ENCODE data around the gene TFCP2L1.

- no peak for TF ChIP-seq CTCF (IDR thresholded peaks at IDR 0.05; ENCODE audit: insufficient read depth, low read length, poor library complexity, severe bottlenecking)
- no peak for TF ChIP-seq EZH2phosphoT487 (conservative IDR thresholded peaks at IDR 0.05; ENCODE audit: low read length)
Observed at GRCh38 chr2:121182520-121182919, 102.5 kb downstream of the TFCP2L1 start.
